ENCODE measurements around the gene HK1. TPM values are rescaled to one million over a fixed set of nuclear protein-coding genes. Genes with fewer than 3 reads are reported as not detected.

Gene HK1
- total RNA-seq, 1 experiment from 2014 or later: 140 TPM

DNA sequence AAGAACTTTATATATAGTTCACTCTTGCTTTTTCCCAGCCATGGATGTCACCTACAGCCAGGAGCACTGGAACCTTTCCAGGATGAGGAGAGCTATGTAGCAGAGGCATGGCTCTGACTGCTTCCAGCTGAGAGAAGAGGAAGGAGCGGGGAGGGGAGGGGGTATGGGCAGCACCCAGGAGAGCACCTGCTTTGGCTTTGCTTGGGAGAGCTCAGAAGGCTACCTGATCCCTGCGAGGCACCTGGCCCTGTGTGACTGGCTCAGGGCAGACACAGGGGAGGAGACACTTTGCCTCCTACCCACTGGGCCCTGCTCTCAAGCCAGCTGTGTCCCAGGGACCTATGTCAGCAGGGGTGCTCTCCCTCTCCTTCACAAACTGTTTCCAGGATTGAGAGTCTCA lies 67.1 kb downstream of the HK1 start:
- Histone ChIP-seq H4K20me1 (ENCODE audit: insufficient read depth) (no peaks in the 10 kb centered on the region), H3K36me3 (ENCODE audit: low read depth) (peaks cover 4% of the 10 kb centered on the region; the same call in 1 of the 2 replicates), H3K27ac (peak overlapping the region; percentile 25; the same call in 1 of the 2 replicates), H3K9me3 (ENCODE audit: insufficient read depth, low read depth) (no peaks in the 10 kb centered on the region), H3K4me1 (replicated peaks; ENCODE audit: insufficient read depth) (peaks cover 47% of the 10 kb centered on the region), H3K4me3 (no peak overlapping the region), H3K27me3 (ENCODE audit: insufficient read depth, low read depth) (no peaks in the 10 kb centered on the region), H3F3A (ENCODE audit: insufficient read depth, low read depth) (peaks cover 46% of the 10 kb centered on the region), H3K79me2 (ENCODE audit: low read depth) (peaks cover 79% of the 10 kb centered on the region), H3K9me2 (ENCODE audit: insufficient read depth) (no peaks in the 10 kb centered on the region), H3K4me2 (no peak overlapping the region), H2AFZ (no peak overlapping the region)
- ChIA-PET POLR2A (ENCODE audit: unreplicated experiment) (no interaction called here), CTCF (interaction anchor here (0.6 kb wide), 1 partner anchor 79 kb away, joined by 3 read pairs; no protein-coding TSS in a partner anchor)
- intact Hi-C loops (cut with micrococcal nuclease; ENCODE audit: unreplicated experiment): no loop called here
- peak in 1 of 2 experiments; percentile 55 for DNase-seq
- TF ChIP-seq EZH2 (IDR thresholded peaks at IDR 0.05; ENCODE audit: low read depth): no peak
- TF ChIP-seq, protein P1, sequence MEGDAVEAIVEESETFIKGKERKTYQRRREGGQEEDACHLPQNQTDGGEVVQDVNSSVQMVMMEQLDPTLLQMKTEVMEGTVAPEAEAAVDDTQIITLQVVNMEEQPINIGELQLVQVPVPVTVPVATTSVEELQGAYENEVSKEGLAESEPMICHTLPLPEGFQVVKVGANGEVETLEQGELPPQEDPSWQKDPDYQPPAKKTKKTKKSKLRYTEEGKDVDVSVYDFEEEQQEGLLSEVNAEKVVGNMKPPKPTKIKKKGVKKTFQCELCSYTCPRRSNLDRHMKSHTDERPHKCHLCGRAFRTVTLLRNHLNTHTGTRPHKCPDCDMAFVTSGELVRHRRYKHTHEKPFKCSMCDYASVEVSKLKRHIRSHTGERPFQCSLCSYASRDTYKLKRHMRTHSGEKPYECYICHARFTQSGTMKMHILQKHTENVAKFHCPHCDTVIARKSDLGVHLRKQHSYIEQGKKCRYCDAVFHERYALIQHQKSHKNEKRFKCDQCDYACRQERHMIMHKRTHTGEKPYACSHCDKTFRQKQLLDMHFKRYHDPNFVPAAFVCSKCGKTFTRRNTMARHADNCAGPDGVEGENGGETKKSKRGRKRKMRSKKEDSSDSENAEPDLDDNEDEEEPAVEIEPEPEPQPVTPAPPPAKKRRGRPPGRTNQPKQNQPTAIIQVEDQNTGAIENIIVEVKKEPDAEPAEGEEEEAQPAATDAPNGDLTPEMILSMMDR (conservative IDR thresholded peaks at IDR 0.05): no peak
- no TSS peak for BruUV-seq (replicated peaks)

DNA sequence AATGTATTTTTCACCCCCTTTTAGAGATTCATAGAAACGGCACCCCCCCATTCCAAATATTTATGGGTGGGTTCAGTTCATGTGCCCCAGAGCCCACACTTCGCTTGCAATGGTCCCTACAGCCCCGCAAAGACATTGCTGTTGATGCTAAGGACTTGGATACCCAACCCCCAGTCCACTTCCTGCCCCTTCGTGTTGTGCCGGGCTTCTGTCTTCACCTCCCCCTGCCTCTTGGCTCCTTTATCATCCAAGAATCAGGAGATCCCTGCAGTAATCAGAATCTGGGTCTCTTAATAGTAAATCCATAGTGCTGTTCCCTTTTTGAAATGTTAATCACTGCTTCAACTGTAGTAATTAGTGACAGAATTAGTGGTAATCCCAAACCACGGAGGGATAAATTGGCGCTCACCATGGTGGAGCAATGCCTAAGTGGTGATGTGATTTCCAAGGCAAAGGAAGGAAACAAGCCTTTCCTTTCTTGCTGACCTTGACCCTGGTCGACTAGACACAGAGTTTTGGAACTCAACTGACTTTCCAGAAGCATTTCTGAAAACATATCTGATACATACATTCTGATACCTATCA lies 67.7 kb downstream of the HK1 start:
- H3K4me2 ChIP-seq: no peak overlapping the region
- no peak overlapping the region for H2AFZ ChIP-seq
- no peaks in the 10 kb centered on the region for H4K20me1 ChIP-seq (ENCODE audit: insufficient read depth)
- H3K9me2 ChIP-seq (ENCODE audit: insufficient read depth): no peaks in the 10 kb centered on the region
- peaks cover 51% of the 10 kb centered on the region for H3K4me1 ChIP-seq (replicated peaks; ENCODE audit: insufficient read depth)
- TF ChIP-seq, protein P1 (conservative IDR thresholded peaks at IDR 0.05): no peak
- no peak for TF ChIP-seq EZH2 (IDR thresholded peaks at IDR 0.05; ENCODE audit: low read depth)
- H3F3A ChIP-seq (ENCODE audit: insufficient read depth, low read depth): peaks cover 46% of the 10 kb centered on the region
- H3K36me3 ChIP-seq (ENCODE audit: low read depth): peaks cover 4% of the 10 kb centered on the region; the same call in 1 of the 2 replicates
- H3K27me3 ChIP-seq (ENCODE audit: insufficient read depth, low read depth): no peaks in the 10 kb centered on the region
- peaks cover 78% of the 10 kb centered on the region for H3K79me2 ChIP-seq (ENCODE audit: low read depth)
- intact Hi-C loops (cut with micrococcal nuclease; ENCODE audit: unreplicated experiment): no loop called here
- no TSS peak for BruUV-seq (replicated peaks)
- CTCF ChIA-PET: no interaction called here
- no peak overlapping the region for H3K4me3 ChIP-seq
- POLR2A ChIA-PET (ENCODE audit: unreplicated experiment): no interaction called here
- no peak overlapping the region; the same call in 1 of the 2 replicates for H3K27ac ChIP-seq
- no peak for DNase-seq
- H3K9me3 ChIP-seq (ENCODE audit: insufficient read depth, low read depth): no peaks in the 10 kb centered on the region

- CTCF ChIA-PET: interaction anchor here (0.7 kb wide), 1 partner anchor 377 kb away, joined by 3 read pairs; no protein-coding TSS in a partner anchor
- Histone ChIP-seq H3F3A (ENCODE audit: insufficient read depth, low read depth) (peaks cover 52% of the 10 kb centered on the region), H3K36me3 (ENCODE audit: low read depth) (peaks cover 8% of the 10 kb centered on the region; the same call in 1 of the 2 replicates), H3K9me2 (ENCODE audit: insufficient read depth) (no peaks in the 10 kb centered on the region), H3K4me1 (replicated peaks; ENCODE audit: insufficient read depth) (peaks cover 58% of the 10 kb centered on the region), H3K27ac (peak overlapping the region; percentile 89; the same call in 1 of the 2 replicates), H3K27me3 (ENCODE audit: insufficient read depth, low read depth) (no peaks in the 10 kb centered on the region), H4K20me1 (ENCODE audit: insufficient read depth) (no peaks in the 10 kb centered on the region), H2AFZ (no peak overlapping the region), H3K4me2 (no peak overlapping the region), H3K79me2 (ENCODE audit: low read depth) (peaks cover 78% of the 10 kb centered on the region), H3K9me3 (ENCODE audit: insufficient read depth, low read depth) (no peaks in the 10 kb centered on the region), H3K4me3 (no peak overlapping the region)
- TF ChIP-seq EZH2 (IDR thresholded peaks at IDR 0.05; ENCODE audit: low read depth): no peak
- TF ChIP-seq, protein P1 (conservative IDR thresholded peaks at IDR 0.05): no peak
- intact Hi-C loops (cut with micrococcal nuclease; ENCODE audit: unreplicated experiment): no loop called here
- no TSS peak for BruUV-seq (replicated peaks)
- POLR2A ChIA-PET (ENCODE audit: unreplicated experiment): no interaction called here
- DNase-seq: no peak
Measured at GRCh38 chr10:69346776-69347175, 68.5 kb downstream of the HK1 start.
